Subcutaneous adipose tissue (tissue), 4 donors: ENCODE measurements around the gene STIMATE. TPM values are rescaled to one million over a fixed set of nuclear protein-coding genes. Genes with fewer than 3 reads are reported as not detected.

Experiments
- total RNA-seq, 4 donors: library from RNA; depleted of rRNA; stranded (reverse); fragments of >200 nt; gene quantifications; one replicate each; pipeline ENCODE4 v1.1.0, GENCODE V29; 2016
- TF ChIP-seq, protein P1 (sequence below): fragments of 450-650 bp; IDR thresholded peaks from one replicate; pipeline ENCODE4 v1.5.1; 2016; ENCODE audit warnings: low read depth, mild to moderate bottlenecking, control low read depth, antibody characterized with exemption, moderate library complexity

STIMATE gene
- total RNA-seq, 4 donors from 2014 or later, result 21.4 to 32.0 (median 23.3) TPM

DNA sequence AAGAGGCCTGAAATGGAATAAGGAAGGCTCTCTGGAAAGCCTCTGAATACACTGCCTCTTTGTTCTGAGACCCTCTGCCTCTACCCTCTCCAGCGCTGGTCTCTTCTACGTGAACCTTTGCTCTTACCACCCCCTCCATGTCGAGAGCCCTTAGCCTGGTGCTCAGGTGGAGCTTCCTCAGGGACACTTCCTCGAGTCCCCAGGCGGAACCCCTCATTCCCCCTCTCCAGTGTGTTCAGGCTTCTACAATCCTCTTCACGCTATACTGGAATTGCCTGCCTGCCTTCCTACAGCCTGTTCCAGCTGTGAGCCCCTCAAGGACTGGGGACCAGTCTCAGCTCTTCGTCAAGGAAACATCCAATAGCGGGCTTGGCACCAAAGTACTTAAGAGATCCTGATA, 7.4 kb downstream of the STIMATE start:
- TF ChIP-seq, protein P1, sequence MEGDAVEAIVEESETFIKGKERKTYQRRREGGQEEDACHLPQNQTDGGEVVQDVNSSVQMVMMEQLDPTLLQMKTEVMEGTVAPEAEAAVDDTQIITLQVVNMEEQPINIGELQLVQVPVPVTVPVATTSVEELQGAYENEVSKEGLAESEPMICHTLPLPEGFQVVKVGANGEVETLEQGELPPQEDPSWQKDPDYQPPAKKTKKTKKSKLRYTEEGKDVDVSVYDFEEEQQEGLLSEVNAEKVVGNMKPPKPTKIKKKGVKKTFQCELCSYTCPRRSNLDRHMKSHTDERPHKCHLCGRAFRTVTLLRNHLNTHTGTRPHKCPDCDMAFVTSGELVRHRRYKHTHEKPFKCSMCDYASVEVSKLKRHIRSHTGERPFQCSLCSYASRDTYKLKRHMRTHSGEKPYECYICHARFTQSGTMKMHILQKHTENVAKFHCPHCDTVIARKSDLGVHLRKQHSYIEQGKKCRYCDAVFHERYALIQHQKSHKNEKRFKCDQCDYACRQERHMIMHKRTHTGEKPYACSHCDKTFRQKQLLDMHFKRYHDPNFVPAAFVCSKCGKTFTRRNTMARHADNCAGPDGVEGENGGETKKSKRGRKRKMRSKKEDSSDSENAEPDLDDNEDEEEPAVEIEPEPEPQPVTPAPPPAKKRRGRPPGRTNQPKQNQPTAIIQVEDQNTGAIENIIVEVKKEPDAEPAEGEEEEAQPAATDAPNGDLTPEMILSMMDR, result no peak

DNA sequence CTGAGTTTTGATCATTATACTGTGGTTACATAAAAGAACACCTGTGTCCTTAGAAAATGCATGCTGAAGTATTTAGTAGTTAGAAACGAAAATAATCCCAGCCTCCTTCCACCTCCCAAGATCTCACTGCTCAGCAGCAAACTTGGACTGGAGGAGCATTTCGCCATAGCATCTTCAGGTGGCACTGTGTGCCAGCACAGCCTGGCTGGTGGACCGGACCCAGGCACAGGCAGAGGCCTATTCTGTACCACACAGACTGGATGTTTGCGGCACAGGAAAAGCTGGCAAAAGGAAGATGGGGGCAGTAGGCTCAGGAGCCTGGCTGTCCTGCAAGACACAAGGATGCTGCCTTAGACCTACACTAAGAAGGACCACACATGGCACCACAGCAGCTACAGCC, 10.2 kb downstream of the STIMATE start:
- TF ChIP-seq, protein P1, result no peak

DNA sequence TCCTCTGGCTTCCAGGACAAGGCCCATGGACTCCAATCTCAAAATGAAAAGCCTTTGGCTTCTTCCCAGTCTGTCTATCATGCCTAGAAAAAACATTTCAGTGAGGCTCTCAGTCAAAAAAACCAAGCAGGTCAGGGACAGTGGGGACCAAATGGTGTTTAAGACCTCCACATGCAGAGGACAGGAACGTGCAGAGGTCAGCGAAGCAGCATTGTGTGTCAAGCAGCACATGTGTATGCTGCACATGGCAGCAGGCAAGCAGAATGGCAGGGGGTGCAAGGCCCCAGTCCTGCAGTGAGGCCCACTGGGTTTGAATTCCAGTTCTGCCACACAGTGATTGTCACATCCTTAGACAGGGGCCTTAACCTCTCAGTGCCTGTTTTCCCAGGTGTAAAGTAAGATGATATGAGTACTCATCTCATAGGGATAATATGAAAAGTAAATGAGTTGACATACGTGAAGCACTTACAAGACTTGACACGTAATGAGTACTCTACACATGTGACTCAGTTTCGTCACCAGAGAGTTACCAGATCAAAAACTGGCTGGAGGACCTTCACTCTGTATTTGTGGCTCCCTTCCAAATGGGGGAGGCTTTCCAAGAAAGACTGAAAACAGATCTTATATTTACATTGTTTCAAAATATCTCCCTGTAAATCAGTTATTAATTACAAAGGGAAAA, 11.2 kb downstream of the STIMATE start:
- TF ChIP-seq, protein P1, result no peak

DNA sequence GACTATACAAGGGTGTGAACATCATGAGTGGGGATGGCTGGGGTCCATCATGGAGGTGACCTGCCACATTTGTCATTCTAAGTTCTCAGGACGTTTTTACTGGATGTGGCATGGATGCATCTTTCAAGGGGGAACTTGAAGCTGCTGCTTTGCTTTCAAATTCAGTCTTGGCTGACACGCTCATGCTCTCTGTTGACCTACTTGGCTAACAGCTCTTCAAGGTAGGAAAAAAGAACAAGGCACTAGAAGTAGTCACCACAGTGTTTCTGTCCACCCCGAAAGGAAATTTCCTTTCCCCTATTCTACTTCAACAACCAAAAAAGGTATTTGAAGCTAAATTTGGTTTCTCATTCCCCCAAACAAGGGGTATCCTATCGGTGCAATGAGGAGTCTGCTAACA, 15.0 kb downstream of the STIMATE start:
- TF ChIP-seq, protein P1, result no peak

DNA sequence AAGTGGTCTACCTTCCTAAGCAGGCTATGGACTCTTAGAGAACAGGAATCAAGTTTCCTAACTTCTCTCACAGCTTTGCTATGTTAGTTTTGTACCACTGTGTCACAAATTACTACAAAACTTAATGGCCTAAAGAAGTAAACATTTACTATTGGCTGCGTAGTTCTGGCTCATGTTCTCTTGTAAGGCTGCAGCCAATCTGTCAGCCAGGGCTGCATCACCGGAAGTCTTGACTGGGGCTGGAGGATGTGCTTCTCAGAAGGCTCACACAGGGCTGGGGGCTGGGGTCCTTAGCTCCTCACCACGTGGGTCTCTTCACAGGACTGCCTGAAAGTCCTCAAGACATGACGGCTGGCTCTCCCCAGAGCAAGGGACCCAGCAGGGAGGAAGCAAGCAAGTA, 15.5 kb downstream of the STIMATE start:
- TF ChIP-seq, protein P1, result no peak

DNA sequence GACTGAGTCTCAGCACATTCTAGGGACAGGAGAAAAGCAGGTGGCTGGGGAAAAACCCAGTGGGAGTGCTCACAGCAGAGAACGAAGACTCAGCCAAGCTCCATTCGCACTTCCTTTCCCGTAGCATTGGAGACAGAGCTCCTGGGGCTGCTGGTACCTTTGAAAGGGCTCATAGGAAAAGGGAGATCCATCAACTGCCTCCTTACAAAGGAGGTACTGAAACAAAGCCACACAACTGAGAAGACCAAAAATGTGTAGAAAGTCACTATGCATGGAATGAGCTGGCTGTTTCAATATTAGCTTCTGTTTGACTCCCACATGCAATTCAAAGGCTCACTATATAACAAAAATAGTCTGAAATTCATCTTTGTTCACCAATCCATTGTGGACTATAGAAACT, 16.9 kb downstream of the STIMATE start:
- TF ChIP-seq, protein P1, result no peak

DNA sequence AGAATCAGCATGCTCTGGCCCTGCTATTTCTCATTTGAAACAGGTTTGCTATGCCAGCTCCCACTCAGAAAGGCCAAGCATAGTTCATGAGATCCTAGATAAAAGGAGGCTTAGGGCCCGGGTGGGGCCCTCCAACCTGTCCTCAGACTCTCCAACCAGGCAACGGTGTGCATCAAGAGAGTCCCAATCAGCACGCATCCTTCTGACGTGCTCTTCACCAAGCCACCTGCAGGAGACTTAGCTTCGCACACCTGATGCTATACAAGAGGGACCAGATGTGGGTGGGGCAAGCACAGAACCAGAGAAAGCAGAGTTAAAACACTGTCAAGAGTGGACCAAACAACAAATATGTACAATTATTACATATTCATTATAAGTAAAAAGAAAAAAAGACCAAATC, 17.3 kb downstream of the STIMATE start:
- TF ChIP-seq, protein P1, result no peak
